ENCODE data around the gene ATP1B4. TPM values are rescaled to one million over a fixed set of nuclear protein-coding genes. Genes with fewer than 3 reads are reported as not detected.
"Not testable (repeated sequence)": the region's sequence is repeated elsewhere in the genome, so short reads cannot be mapped to it uniquely, and the experiment has no call there.

Gene ATP1B4
- total RNA-seq, 1 donor from 2014 or later, result 1.8 TPM

- H3K4me1 ChIP-seq, result no peaks in the 10 kb centered on the region
- no peak for DNase-seq
- no peak overlapping the region for H3K27ac ChIP-seq (replicated peaks)
- H3K4me3 ChIP-seq, result no peak overlapping the region
- H3K36me3 ChIP-seq, result no peaks in the 10 kb centered on the region
- H3K27me3 ChIP-seq (ENCODE audit: low read depth), result no peaks in the 10 kb centered on the region
- no peak for TF ChIP-seq CTCF (IDR thresholded peaks at IDR 0.05; ENCODE audit: borderline replicate concordance)
- intact Hi-C loops (cut with micrococcal nuclease), result no loop called here
- peaks cover 51% of the 10 kb centered on the region for H3K9me3 ChIP-seq (replicated peaks)
Observed at GRCh38 chrX:120336899-120337298, 25.0 kb upstream of the ATP1B4 start.

GRCh38 chrX:120344566-120344965 is 17.3 kb upstream of the ATP1B4 start:
- H3K27me3 ChIP-seq (ENCODE audit: low read depth); H3K9me3 ChIP-seq (replicated peaks); H3K4me1 ChIP-seq; H3K27ac ChIP-seq (replicated peaks); intact Hi-C loops (cut with micrococcal nuclease); H3K4me3 ChIP-seq; H3K36me3 ChIP-seq; DNase-seq: not testable (repeated sequence)

- no peaks in the 10 kb centered on the region for H3K27me3 ChIP-seq (ENCODE audit: low read depth)
- H3K9me3 ChIP-seq (replicated peaks), result no peaks in the 10 kb centered on the region
- H3K4me1 ChIP-seq, result no peaks in the 10 kb centered on the region
- no peak for DNase-seq
- no peaks in the 10 kb centered on the region for H3K36me3 ChIP-seq
- no peak overlapping the region for H3K4me3 ChIP-seq
- H3K27ac ChIP-seq (replicated peaks), result no peak overlapping the region
- intact Hi-C loops (cut with micrococcal nuclease), result no loop called here
- no peak for TF ChIP-seq CTCF (IDR thresholded peaks at IDR 0.05; ENCODE audit: borderline replicate concordance)
Observed at GRCh38 chrX:120350450-120351138, 11.3 kb upstream of the ATP1B4 start.

- intact Hi-C loops (cut with micrococcal nuclease), result no loop called here
- H3K27ac ChIP-seq (replicated peaks), result no peak overlapping the region
- no peaks in the 10 kb centered on the region for H3K4me1 ChIP-seq
- DNase-seq, result no peak
- no peaks in the 10 kb centered on the region for H3K27me3 ChIP-seq (ENCODE audit: low read depth)
- TF ChIP-seq CTCF (IDR thresholded peaks at IDR 0.05; ENCODE audit: borderline replicate concordance), result no peak
- no peak overlapping the region for H3K4me3 ChIP-seq
- no peaks in the 10 kb centered on the region for H3K36me3 ChIP-seq
- no peaks in the 10 kb centered on the region for H3K9me3 ChIP-seq (replicated peaks)
Observed at GRCh38 chrX:120356084-120356483, 5.8 kb upstream of the ATP1B4 start.

GRCh38 chrX:120357186-120357585 is 4.7 kb upstream of the ATP1B4 start:
- TF ChIP-seq CTCF (IDR thresholded peaks at IDR 0.05; ENCODE audit: borderline replicate concordance), result no peak
- Histone ChIP-seq H3K4me1 (no peaks in the 10 kb centered on the region), H3K4me3 (no peak overlapping the region), H3K27ac (replicated peaks) (no peak overlapping the region), H3K36me3 (no peaks in the 10 kb centered on the region), H3K27me3 (ENCODE audit: low read depth) (no peaks in the 10 kb centered on the region), H3K9me3 (replicated peaks) (no peaks in the 10 kb centered on the region)
- intact Hi-C loops (cut with micrococcal nuclease), result no loop called here
- DNase-seq, result no peak

GRCh38 chrX:120358737-120359456 is 3.0 kb upstream of the ATP1B4 start:
- no peaks in the 10 kb centered on the region for H3K27me3 ChIP-seq (ENCODE audit: low read depth)
- intact Hi-C loops (cut with micrococcal nuclease), result no loop called here
- H3K4me1 ChIP-seq, result no peaks in the 10 kb centered on the region
- H3K27ac ChIP-seq (replicated peaks), result no peak overlapping the region
- DNase-seq, result no peak
- no peaks in the 10 kb centered on the region for H3K36me3 ChIP-seq
- no peak overlapping the region for H3K4me3 ChIP-seq
- H3K9me3 ChIP-seq (replicated peaks), result no peaks in the 10 kb centered on the region
- no peak for TF ChIP-seq CTCF (IDR thresholded peaks at IDR 0.05; ENCODE audit: borderline replicate concordance)

Measured in left ventricle myocardium inferior (tissue), 1 donor.